K562 (cell line): ENCODE results near the gene ADGRG1. TPM values are rescaled to one million over a fixed set of nuclear protein-coding genes. Genes with fewer than 3 reads are reported as not detected.

Experiments used
- ATAC-seq: fragments of 200-7000 bp; cut with Tn5 transposase; 3 replicates; pipeline ENCODE4 v1.9.1; 2020; ENCODE audit warnings: moderate library complexity
- BruUV-seq: library from RNA; stranded (reverse); fragments of 400-500 nt; replicated peaks from 2 replicates; lab custom pipeline; 2021; lab: Mats Ljungman, UMichigan
- CTCF ChIA-PET: fragments of 300-600 bp; formaldehyde crosslinking; extraction: SDS; loops from one replicate; lab custom pipeline; 2021; ENCODE audit warnings: low intra/inter-chr PET ratio; lab: Yijun Ruan, JAX
- POLR2A ChIA-PET: fragments of 300-600, 350-650 bp; sonication (Branson Sonifier 250); formaldehyde crosslinking; extraction: SDS; loops from one replicate; lab custom pipeline; 2021; ENCODE audit warnings: antibody characterized with exemption, inconsistent platforms; lab: Yijun Ruan, JAX
- DNase-seq, 4 experiments: peaks; one replicate each; pipeline versions ENCODE4 v3.0.0 to v3.0.0-alpha.2; 2011 to 2018; ENCODE audit warnings: low spot score in 3 of 4, mixed read lengths in 3 of 4; ENCODE audit errors: extremely low read depth in 1 of 4
- FAIRE-seq: peaks from 2 replicates; lab custom pipeline; 2011; peaks lifted over from hg19 to GRCh38; lab: Jason Lieb, UNC
- H2AFZ ChIP-seq: 2 replicates; pipeline ENCODE4 v1.6.0; 2011; ENCODE audit warnings: low read depth, low read length, control low read depth, inconsistent platforms
- H3K27ac ChIP-seq: fragments of 200-600 bp; 3 replicates; pipeline ENCODE4 v1.8.0; 2011; ENCODE audit warnings: low read depth, mild to moderate bottlenecking, control low read depth, inconsistent platforms, low read length, moderate library complexity, mixed read lengths; ENCODE audit errors: extremely low read depth
- H3K27me3 ChIP-seq, 2 experiments: fragments of 300-600 bp in 1 of 2; 2 replicates in 1 of 2; 3 replicates in 1 of 2; pipeline versions ENCODE4 v1.6.0 to v1.8.0; 2011; ENCODE audit warnings: inconsistent platforms in 2 of 2, low read length in 2 of 2, mild to moderate bottlenecking in 1 of 2, mixed read lengths in 1 of 2, moderate library complexity in 1 of 2; ENCODE audit not compliant: control insufficient read depth in 2 of 2, insufficient read depth in 2 of 2
- H3K36me3 ChIP-seq: fragments of 300-600 bp; 3 replicates; pipeline ENCODE4 v1.8.0; 2011; ENCODE audit warnings: mild to moderate bottlenecking, low read length, inconsistent platforms; ENCODE audit not compliant: control insufficient read depth, insufficient read depth
- H3K4me1 ChIP-seq, 2 experiments: fragments of 200-600 bp in 1 of 2; replicated peaks in 1 of 2; 2 replicates in 1 of 2; 3 replicates in 1 of 2; pipeline versions ENCODE4 v1.5.1 to v1.8.0; 2011; ENCODE audit warnings: inconsistent platforms in 2 of 2, low read length in 2 of 2, mild to moderate bottlenecking in 1 of 2, mixed read lengths in 1 of 2, moderate library complexity in 1 of 2; ENCODE audit not compliant: control insufficient read depth in 2 of 2, insufficient read depth in 2 of 2
- H3K4me2 ChIP-seq: 2 replicates; pipeline ENCODE4 v1.6.1; 2011; ENCODE audit warnings: low read length, control low read depth, inconsistent platforms, mixed read lengths; ENCODE audit not compliant: insufficient read depth
- H3K4me3 ChIP-seq: fragments of 200-600 bp; sonication (generic), shearing (Covaris generic); 2 replicates; pipeline ENCODE4 v1.5.1; 2016; ENCODE audit warnings: control low read depth, inconsistent platforms
- H3K79me2 ChIP-seq: fragments of 200-600 bp; 3 replicates; pipeline ENCODE4 v1.8.0; 2011; ENCODE audit warnings: low read length, inconsistent platforms; ENCODE audit not compliant: control insufficient read depth, insufficient read depth
- H3K9ac ChIP-seq, 2 experiments: 2 replicates each; pipeline versions ENCODE4 v1.6.0 to v1.6.1; 2011; ENCODE audit warnings: low read depth in 2 of 2, low read length in 2 of 2, control low read depth in 1 of 2, inconsistent platforms in 1 of 2, mild to moderate bottlenecking in 1 of 2, mixed read lengths in 1 of 2; ENCODE audit not compliant: insufficient read depth in 1 of 2
- H3K9me1 ChIP-seq: one replicate; pipeline ENCODE4 v1.6.0; 2011; ENCODE audit warnings: inconsistent platforms, mild to moderate bottlenecking, low read length, moderate library complexity; ENCODE audit not compliant: control insufficient read depth, insufficient read depth
- H3K9me3 ChIP-seq: replicated peaks from 2 replicates; pipeline ENCODE4 v1.5.1; 2011; ENCODE audit warnings: low read depth, low read length, inconsistent platforms; ENCODE audit not compliant: control insufficient read depth, insufficient read depth
- H4K20me1 ChIP-seq: replicated peaks from 2 replicates; pipeline ENCODE4 v1.6.1; 2011; ENCODE audit warnings: low read length, inconsistent platforms, mixed read lengths; ENCODE audit not compliant: control insufficient read depth, insufficient read depth
- C11orf30 ChIP-seq: fragments of 450-650 bp; IDR thresholded peaks from 2 replicates; pipeline ENCODE4 v1.6.1; 2016; ENCODE audit warnings: low read depth, mild to moderate bottlenecking
- CEBPG ChIP-seq, 3 experiments: fragments of 200-800 bp in 1 of 3; sonication (Bioruptor generic) in 1 of 3; sonication (generic) in 1 of 3; formaldehyde crosslinking in 1 of 3; IDR thresholded peaks in 2 of 3; conservative IDR thresholded peaks in 1 of 3; 2 replicates each; pipeline versions ENCODE4 v1.6.1 to v1.8.0; 2016 to 2022; ENCODE audit warnings: missing compliant biosample characterization in 2 of 3, missing genetic modification characterization in 2 of 3, mild to moderate bottlenecking in 1 of 3, missing genetic modification reagents in 1 of 3
- DPF2 ChIP-seq: fragments of 450-650 bp; IDR thresholded peaks from 2 replicates; pipeline ENCODE4 v1.6.1; 2016
- MAFG ChIP-seq: fragments of 450-650 bp; conservative IDR thresholded peaks from 2 replicates; pipeline ENCODE4 v1.6.1; 2016; ENCODE audit warnings: missing genetic modification characterization, missing compliant biosample characterization
- NFE2 ChIP-seq: IDR thresholded peaks from 2 replicates; pipeline ENCODE4 v1.6.1; 2014; ENCODE audit warnings: antibody characterized with exemption, low read depth
- PBX2 ChIP-seq, 2 experiments: IDR thresholded peaks in 1 of 2; conservative IDR thresholded peaks in 1 of 2; 2 replicates each; pipeline ENCODE4 v1.6.1; 2016; ENCODE audit warnings: low read depth in 2 of 2, mild to moderate bottlenecking in 1 of 2, missing compliant biosample characterization in 1 of 2, missing genetic modification characterization in 1 of 2, moderate library complexity in 1 of 2
- RBM14 ChIP-seq: fragments of 200-400 bp; formaldehyde crosslinking; IDR thresholded peaks from 2 replicates; pipeline ENCODE4 v1.6.1; 2018; ENCODE audit warnings: low read depth, mild to moderate bottlenecking, low read length, moderate library complexity, borderline replicate concordance; ENCODE audit not compliant: insufficient read depth
- SNRNP70 ChIP-seq: fragments of 200-400 bp; formaldehyde crosslinking; optimal IDR thresholded peaks from 2 replicates; pipeline ENCODE3; 2017; ENCODE audit warnings: low read depth, low read length
- UBTF ChIP-seq, 2 experiments: IDR thresholded peaks; 2 replicates each; pipeline ENCODE4 v1.6.1; 2012; ENCODE audit warnings: improper control_type of control experiment in 2 of 2, low read depth in 2 of 2, low read length in 2 of 2, borderline replicate concordance in 1 of 2
- ZKSCAN8 ChIP-seq: fragments of 200-800 bp; sonication (Bioruptor generic); IDR thresholded peaks from 2 replicates; pipeline ENCODE4 v1.6.1; 2016; ENCODE audit warnings: missing genetic modification characterization, missing compliant biosample characterization
- ZNF212 ChIP-seq: fragments of 450-650 bp; formaldehyde crosslinking; IDR thresholded peaks from 2 replicates; pipeline ENCODE4 v1.4.0; 2020; ENCODE audit warnings: mild to moderate bottlenecking
- ZNF668 ChIP-seq: fragments of 250-450 bp; sonication (Bioruptor Pico); IDR thresholded peaks from 2 replicates; pipeline ENCODE4 v1.8.0; 2022; ENCODE audit warnings: mild to moderate bottlenecking, inconsistent platforms
- WGBS: fragments of 100-300 bp; shearing (Covaris generic); methylation state at CpG from one replicate; pipeline ENCODE4 v1.1.6; 2016; ENCODE audit warnings: low coverage, mixed read lengths; ENCODE audit not compliant: insufficient coverage; ENCODE audit errors: missing lambda C conversion rate; 5-methylcytosine and 5-hydroxymethylcytosine counted together
- in situ Hi-C: fragments of 300-500 bp; cut with MboI; formaldehyde crosslinking; loops from 4 replicates; pipeline ENCODE4 v1.15.0; 2018; ENCODE audit warnings: inconsistent platforms, mixed read lengths
- intact Hi-C: fragments of 100-400 bp; cut with micrococcal nuclease; formaldehyde crosslinking; loops from 2 replicates; pipeline ENCODE4 v1.14.2; 2022
- polyA plus RNA-seq, 8 experiments: library from polyadenylated mRNA; depleted of rRNA in 4 of 8; stranded (reverse) in 5 of 8; unstranded in 3 of 8; fragments of >200 nt; fragmentation: Nextera tagmentation in 2 of 8; fragmentation: Illumina TruSeq in 1 of 8; extraction: Ambion mirVana in 2 of 8; extraction: Trizol in 1 of 8; gene quantifications; 2 replicates each; pipeline versions ENCODE4 v1.2.1 to v1.2.3, GENCODE V29; 2011 to 2014; ENCODE audit warnings: inconsistent platforms in 1 of 8, missing spikeins in 1 of 8
- total RNA-seq, 7 experiments: library from RNA; depleted of rRNA in 6 of 7; stranded (reverse); fragments of >200 nt in 6 of 7; fragmentation: Illumina TruSeq in 2 of 7; extraction: Trizol in 2 of 7; gene quantifications; 2 replicates each; pipeline versions ENCODE4 v1.2.1 to v1.2.3, GENCODE V29; 2011 to 2021; ENCODE audit warnings: low replicate concordance in 1 of 7
- TF ChIP-seq, protein P1 (sequence below): fragments of 450-650 bp; IDR thresholded peaks from 2 replicates; pipeline ENCODE4 v1.6.1; 2016; ENCODE audit warnings: borderline replicate concordance

ADGRG1 gene
- total and polyA plus RNA-seq, 9 of the 15 experiments (the other 6 are each of a cell fraction or from before 2014, with no cell fraction given) = 0.04 to 0.31 (median 0.16) TPM; not detected in 6

GRCh38 chr16:57687363-57687929 is 59.0 kb downstream of the ADGRG1 start:
- Histone ChIP-seq H3K27me3 (no peaks in the 10 kb centered on the region), H3K9ac (no peak overlapping the region), H3K4me1 (peaks cover 49 to 57% of the 10 kb centered on the region in 2 experiments), H3K4me3 (no peak overlapping the region), H4K20me1 (no peaks in the 10 kb centered on the region), H3K9me1 (peaks cover 8% of the 10 kb centered on the region), H2AFZ (no peak overlapping the region), H3K9me3 (no peaks in the 10 kb centered on the region), H3K4me2 (no peak overlapping the region), H3K79me2 (no peaks in the 10 kb centered on the region), H3K36me3 (no peaks in the 10 kb centered on the region), H3K27ac (no peak overlapping the region)
- DNase-seq (no peak), ATAC-seq (no peak), FAIRE-seq (no peak)
- 32% methylated on average over 3 of the region's 3 CpGs for WGBS
- in situ Hi-C loops (no loop called here), intact Hi-C loops (no loop called here)
- CTCF ChIA-PET = no interaction called here
- no TSS peak for BruUV-seq
- POLR2A ChIA-PET = interaction anchor here (0.8 to 2.4 kb wide), 3 partner anchors 10 to 13 kb away, joined by 3 to 8 read pairs (median 3); no protein-coding TSS in a partner anchor
- TF ChIP-seq CEBPG (CRISPR knock-in tag; IDR thresholded peaks at IDR 0.05) (peak; percentile 68; the same call in 1 of the 2 replicates), CEBPG (tag; conservative IDR thresholded peaks at IDR 0.05 in 1 of 2, IDR thresholded peaks at IDR 0.05 in 1 of 2) (peak in 1 of 2 experiments; percentile 75; a peak in 2 of 4 replicates), ZNF212 (CRISPR knock-in tag) (no peak), DPF2 (peak; percentile 38; the same call in 1 of the 2 replicates), ZNF668 (0 out of 2 replicates have a peak, but pooled peaks have one; percentile 27), ZKSCAN8 (no peak), C11orf30 (peak; percentile 82), PBX2 (CRISPR knock-in tag; IDR thresholded peaks at IDR 0.05; ENCODE audit: low read depth) (no peak), PBX2 (tag; conservative IDR thresholded peaks at IDR 0.05; ENCODE audit: low read depth) (no peak), SNRNP70 (no peak), NFE2 (peak; percentile 85), RBM14 (no peak), MAFG (peak; percentile 80), UBTF (IDR thresholded peaks at IDR 0.05; ENCODE audit: borderline replicate concordance in 1 of 2, low read depth in 2 of 2, low read length in 2 of 2) (no peak)
- TF ChIP-seq, protein P1, sequence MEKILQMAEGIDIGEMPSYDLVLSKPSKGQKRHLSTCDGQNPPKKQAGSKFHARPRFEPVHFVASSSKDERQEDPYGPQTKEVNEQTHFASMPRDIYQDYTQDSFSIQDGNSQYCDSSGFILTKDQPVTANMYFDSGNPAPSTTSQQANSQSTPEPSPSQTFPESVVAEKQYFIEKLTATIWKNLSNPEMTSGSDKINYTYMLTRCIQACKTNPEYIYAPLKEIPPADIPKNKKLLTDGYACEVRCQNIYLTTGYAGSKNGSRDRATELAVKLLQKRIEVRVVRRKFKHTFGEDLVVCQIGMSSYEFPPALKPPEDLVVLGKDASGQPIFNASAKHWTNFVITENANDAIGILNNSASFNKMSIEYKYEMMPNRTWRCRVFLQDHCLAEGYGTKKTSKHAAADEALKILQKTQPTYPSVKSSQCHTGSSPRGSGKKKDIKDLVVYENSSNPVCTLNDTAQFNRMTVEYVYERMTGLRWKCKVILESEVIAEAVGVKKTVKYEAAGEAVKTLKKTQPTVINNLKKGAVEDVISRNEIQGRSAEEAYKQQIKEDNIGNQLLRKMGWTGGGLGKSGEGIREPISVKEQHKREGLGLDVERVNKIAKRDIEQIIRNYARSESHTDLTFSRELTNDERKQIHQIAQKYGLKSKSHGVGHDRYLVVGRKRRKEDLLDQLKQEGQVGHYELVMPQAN = no peak
